Measurements from ENCODE around the gene AIFM1.

The AIFM1 gene

DNA sequence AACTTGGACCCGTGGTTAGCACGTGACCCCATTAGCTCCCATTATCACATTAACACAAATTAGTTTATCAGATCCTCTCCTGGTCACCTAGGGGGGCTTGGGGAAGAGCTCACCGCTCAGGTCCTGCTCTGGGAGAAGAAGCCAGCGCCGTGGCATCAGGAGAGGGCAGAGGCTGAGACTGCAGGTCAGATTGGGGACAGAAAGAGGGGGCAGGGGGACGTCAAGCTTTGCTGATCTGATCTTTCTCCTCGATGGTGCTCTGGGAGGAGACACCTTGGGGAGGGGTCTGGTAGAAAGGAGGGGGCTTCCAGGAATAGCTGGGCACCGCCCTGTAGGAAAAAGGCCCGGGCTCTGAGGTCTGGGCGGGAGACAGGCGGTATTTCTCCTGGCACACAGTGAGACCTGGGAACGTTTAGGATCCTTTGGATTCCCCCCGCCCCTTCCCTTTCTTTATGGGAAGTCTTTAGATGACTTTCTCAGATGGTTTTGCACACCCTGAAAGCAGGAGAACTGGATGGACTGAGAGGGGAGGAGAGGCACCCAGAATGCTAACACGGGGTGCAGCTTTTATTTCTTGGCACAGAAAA, 46.2 kb downstream of the AIFM1 start:
- DNase-seq (ENCODE audit: low read depth, low spot score), result no peak

DNA sequence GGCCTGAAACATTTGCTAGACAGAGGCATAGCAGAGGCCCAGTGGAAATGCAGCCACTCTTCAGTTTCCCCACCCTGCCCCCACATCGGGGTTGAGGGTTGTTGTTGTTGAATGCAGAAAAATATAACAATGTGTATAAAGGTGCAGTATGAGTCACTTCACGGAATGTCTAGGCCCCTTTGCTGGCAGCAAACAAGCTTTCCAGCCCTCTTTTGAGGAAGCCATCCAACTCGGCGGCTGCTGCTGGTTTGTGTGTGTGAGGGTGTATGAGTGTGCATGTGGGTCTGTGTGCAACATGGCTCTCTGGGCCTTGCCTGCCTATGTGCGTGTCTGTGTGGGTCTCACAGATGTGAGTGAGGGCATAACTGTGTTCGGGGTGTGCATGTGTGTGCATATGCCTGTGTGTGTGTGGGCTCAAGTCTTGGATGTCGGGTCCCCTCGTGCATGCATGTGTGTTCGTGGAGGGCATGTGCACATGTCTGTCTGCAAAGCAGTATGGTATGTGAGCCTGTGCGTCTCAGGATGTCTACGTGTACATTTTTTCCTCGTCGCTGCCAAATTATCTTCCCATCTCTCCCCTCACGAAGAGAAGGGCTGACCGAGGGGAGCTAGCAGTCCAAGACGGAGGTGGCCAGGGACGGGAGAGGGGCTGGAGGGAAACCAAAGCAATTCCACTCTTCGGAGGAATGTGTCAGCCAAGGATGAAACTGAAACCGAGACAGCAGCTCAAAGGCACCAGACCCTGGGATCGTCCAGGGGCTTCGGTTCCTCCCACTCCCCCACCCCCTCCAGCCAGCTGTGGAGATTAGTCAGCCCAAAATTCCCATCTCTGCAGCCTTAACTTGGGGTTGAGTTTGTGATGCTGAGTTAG, 47.0 kb downstream of the AIFM1 start:
- DNase-seq (ENCODE audit: low read depth, low spot score), result peak; percentile 89

DNA sequence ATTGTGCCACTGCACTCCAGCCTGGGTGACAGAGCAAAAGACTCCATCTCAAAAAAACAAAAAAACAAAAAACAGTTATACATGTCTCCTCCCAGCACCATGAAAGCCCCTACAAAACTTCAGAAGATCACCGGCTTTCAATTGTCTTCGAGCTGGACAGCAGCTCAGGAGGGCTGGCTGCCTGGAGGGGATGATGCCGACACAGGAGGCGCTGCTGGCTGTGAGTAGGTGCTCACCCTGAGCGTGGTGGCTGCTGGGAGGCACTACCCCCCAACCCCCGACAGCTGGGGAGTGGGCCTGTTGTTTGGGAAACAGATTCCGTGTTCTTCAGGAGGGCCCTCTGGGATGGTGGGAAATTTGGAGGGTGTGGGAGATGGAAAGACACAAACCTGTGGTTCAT, 48.5 kb downstream of the AIFM1 start:
- no peak for DNase-seq (ENCODE audit: low read depth, low spot score)

DNA sequence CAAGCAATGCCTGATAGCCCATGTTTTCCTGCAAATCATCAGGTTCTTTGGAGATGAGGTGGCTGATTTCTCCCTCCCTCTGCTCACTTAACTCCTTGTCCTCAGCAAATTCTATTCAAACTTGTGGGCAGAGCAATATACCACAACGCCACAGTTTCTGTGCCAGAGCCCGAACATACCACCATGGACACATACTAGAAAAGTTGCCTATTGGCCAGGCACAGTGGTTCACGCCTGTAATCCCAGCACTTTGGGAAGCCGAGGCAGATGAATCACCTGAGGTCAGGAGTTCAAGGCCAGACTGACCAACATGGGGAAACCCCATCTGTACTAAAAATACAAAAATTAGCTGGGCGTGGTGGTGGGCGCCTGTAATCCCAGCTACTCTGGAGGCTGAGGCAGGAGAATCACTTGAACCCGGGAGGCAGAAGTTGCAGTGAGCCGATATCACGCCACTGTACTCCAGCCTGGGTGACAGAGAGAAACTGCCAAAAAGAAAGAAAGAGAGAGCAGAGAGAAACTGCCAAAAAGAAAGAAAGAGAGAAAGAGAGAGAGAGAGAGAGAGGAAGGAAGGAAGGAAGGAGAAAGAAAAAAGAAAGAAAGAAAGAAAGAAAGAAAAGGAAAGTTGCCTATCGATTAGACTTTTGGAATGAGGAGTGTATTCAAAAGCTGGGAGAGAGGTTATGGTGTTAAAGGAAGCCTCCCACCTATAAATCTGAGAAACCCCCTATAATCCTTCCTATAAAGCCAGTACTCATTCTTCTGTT, 50.3 kb downstream of the AIFM1 start:
- peak; percentile 84 for DNase-seq (ENCODE audit: low read depth, low spot score)

DNA sequence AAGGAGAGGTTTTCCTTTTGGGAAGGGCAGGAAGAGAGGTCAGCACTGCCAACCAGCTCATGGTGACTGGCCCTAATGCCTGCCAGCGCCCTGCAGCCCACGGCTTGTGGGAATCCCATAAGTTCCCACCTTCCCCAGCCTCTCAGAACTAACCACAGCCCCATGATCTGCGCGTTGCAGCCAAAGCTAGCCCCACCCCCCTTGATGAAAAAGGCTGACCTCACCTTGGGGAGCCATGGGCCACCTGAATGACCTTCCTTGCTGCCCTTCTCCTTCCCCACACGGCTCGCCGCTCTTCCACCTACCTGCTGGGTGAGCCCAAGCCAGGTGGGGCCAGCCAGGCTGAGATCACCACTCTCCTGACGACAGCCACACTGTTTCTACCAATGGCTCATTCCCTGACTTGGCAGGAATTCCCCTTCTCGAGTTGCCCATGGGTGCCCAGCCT, 51.5 kb downstream of the AIFM1 start:
- no peak for DNase-seq (ENCODE audit: low read depth, low spot score)

DNA sequence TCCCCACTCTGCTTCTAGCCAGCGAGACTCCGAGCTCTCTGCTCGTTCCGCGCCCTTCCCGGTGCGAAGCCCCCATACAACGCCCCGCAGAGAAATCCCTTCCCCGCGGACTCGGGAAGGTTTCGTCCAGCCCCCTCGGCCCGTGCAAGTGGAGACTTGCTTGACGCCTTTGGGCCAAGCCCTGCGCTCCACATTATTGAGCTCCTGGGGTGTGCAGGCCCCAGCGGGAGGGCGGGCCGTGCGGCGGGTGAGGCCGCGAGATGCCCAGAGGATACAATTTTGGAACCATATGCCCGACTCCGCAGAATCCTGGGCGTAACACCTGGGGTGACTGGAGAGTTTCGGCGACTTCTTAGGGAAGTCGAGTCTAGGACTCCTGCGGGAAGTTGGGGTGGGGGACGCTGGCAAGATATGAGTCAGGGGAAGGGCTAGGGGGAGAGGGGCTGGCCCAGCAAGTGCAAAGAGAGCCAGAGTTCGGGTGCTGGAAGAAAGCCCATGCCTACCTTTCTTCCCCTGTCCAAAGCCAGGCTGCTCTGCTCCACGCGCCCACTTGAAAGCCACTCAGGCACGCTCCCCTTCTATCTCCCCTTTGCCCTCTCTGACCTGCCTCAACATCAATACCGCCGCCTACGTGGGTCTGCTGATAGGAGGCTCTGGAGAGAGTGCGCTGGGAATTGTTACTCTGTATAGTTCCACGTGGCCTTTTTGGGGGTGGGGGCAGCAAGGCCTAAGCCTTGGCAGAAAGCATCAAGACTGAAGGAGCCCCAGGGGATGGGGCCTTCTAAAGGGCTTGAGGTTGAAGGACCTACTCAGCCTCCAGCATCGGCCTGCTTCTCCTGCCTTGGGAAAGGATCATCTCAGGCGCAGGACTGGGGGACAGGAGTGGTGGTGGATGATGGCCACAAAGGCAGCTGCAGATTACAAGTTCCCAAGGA, 54.2 kb downstream of the AIFM1 start:
- DNase-seq (ENCODE audit: low read depth, low spot score), result no peak

DNA sequence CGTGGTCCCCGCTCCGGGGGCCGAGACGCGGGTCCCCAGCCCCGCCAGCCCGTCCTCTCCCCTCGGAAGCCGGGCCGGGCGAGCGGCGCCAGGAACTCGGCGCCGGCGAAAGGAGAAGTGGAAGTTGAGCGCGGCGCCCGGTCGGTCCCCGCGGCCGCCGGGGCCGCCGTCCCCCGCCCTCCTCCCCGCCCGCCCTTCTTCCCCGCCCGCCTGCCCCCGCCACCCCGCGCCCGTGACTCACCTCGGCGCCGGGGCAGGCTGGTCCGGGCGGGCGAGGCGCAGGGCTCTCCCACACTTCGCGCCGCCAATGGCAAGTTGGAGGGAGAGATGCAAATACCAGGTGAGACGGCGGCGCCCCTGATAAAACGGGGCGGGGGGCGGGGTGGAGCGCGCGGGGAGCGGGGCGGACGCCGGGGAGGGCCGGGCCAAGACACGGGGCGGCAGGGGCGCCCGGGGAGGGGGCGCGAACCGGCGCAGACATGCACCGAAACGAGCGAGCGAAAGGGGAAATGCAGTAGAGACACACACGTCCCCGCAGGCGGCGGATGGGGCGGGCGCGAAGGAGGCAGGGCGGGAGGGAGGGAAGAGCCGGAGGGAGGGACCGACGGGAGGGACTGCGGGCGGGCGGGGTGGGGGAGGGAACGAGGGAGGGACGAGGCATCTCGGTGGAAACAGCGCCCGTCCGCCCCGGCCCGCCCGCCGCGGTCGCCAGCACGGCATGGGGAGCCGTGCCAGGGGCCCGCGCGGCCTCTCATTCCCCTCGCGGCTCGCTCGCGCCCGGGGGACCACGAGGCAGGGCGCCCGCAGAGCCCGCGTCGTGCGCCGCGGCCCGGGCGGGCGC, 55.0 kb downstream of the AIFM1 start, which contains the start of gene ELF4:
Gene ELF4, minus strand, starts transcription at position 119 of the 841 bp plus-strand sequence. CDS start 29,167 bp downstream, outside the sequence.
- DNase-seq (ENCODE audit: low read depth, low spot score), result peak; percentile 69

DNA sequence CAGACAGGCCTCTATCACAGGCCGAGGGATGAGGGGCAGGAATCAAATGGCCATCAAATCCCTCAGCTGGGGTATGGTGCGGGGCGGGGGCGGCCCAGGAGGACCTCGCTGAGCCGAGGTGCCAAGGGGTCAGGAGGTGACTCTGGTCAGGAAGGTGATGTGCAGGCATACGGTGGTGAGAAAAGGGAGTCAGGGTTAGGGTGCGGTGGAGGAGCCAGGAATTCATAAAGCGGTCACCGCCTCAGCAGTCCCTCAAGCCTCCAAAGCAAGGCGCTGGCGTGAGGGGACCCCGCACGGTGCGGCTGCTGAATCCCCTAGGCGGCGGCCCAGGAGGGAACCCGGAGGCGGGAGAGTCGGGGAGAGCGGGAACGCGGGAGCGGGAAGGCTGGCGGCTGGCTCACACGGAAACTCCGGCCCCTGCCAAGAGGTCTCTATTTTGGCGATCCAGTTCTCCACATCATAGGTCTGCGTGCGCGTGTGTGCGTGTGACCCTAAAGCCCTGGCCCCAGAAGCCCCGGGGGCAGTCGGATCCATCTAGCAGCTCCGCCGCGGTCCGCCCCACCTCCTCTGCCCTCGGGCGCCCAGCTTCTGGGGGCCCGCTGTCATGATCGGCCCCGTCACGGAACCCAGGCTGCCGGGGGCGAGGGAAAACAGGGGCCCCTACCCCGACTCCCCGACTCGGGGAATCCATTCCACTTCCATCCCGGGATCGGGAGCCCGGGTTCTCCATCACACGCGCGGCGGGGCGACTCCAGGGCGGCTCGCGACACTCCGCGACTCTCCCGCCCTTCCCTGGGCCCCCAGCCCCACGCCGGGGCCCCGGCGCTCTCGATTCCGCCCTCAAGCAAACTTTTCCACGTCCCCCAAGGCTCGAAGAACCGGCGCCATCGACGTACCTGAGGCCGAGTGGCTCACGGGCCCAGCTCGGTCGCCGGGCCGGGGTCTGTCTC, 55.9 kb downstream of the AIFM1 start:
- DNase-seq (ENCODE audit: low read depth, low spot score), result no peak

DNA sequence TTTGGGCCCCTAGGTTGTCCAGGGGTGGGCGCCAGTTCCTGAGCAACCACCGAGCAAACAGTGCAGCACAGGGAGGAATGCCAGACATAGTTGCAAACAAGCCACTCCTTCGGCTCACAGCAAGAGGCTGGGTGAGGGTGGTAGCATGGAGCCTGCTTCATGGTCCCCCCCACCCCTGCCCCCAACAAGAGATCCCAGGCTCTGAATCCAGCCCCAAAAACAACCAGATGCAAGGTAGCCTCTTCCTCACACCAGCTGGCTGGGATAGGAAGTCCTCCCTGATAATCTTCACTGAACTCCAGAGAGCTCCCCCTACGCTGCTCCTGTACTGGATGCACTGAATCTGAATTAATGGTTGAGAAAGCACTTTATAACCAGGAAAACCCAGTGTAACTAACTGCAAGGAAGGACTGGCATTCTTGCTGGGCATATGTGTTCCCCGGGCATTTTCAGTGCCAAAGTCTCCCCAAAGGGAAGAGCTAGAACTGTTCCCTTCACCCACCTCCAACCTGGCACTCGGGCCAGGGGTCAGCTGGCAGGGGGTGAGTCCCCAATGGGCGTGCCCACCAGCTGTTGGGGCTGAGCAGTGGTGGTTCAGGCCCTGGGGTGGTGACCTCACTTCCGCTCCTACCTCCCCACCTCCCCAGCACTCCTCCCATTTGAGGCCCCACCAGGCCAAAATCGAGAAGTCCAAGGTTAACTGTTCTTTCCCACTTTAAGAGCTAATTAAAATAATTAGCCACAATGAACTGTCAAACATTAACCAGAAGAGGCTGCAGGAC, 56.8 kb downstream of the AIFM1 start:
- DNase-seq (ENCODE audit: low read depth, low spot score), result peak; percentile 55

DNA sequence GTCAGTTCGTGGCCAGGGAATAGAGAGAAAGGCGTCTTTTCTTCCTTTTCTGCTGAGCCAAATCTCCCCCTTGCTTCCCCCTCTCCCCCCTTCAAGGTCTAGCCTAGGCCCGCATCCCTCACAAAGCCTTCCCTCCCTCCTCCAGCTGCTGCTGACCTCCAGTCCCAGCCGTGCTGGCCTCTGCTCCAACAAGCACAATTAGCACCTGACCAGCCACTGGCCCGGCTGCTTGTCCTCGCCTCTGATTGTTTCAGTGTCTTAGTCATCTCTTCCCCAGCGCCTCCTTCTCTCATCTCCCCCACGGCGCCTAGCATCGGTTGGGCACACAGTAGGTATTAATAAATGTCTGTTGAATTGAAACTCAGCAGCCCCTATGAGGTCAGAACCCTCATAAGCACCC, 59.6 kb downstream of the AIFM1 start:
- no peak for DNase-seq (ENCODE audit: low read depth, low spot score)

DNA sequence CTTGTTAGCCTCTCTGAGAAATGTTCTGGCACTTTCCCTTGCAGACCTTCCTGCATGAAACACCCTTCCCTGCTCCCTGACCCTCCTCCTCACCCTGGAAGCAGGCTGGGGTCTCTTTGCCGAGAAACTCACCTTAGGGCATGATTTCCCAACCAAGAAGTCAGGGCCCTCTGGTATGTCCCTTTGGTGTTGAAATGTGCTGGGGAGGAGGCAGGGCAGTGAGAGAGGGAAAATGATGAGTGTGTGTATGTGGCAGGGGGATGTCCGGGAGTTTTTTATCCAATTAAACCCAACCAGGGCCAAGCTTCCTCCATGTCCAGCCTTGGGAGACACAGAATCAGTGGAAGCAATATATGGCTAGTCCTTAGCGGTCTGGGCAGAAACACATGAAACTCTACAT, 60.4 kb downstream of the AIFM1 start:
- DNase-seq (ENCODE audit: low read depth, low spot score), result no peak

DNA sequence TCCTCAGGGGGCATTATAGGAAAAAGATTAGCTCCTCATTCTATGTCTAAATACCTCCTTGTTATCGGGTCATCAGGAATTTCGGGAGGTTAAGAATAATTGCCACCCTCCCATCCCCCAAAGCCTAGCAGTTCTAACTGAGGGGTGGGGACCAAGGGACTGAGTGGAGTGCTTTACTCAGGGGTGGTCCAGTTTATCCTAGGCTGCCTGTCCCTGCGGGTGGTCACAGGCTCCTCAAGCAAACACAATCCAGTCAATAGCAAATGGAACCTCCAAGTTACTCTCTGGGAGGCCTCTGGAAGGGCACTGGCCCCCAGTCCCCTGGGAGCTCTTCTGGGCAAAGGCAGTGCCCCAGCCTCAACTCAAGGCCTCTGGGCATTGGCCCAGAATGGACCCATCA, 62.0 kb downstream of the AIFM1 start:
- DNase-seq (ENCODE audit: low read depth, low spot score), result no peak

DNA sequence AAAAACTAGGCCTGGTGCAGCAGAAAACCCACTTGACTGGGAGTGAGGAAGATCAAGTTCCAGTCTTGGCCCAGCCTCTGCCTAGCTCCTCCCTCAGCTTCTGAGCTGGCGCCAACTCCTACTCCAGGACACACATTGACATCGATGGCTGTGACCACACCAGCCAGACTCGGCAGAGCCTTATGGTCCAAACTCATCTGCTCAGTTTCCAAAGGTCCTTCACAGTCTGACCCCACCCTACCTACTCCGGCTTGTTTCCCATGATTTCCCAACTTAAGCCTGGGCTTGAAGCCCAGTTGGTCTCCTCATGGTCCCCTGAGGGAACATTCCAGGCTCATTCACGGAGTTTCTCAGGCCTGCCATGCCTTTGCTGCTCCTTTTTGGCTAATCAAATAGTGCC, 65.5 kb downstream of the AIFM1 start:
- DNase-seq (ENCODE audit: low read depth, low spot score), result no peak

DNA sequence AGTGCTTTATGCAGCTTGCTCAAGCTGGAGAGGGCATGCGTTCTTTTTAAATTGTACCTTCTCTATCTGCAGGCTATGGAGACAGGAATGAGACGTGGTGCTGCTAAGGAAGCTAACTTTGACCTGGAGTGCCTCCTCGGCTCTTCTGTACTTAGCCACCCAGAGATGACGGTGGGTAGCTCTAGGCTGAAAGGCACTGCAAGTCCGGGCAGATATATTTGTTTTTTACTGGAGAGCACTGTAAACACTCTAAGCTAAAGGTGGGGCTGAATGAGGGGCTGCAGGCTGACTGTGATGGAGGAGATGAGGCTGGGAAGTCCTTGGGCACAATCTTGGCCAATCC, 67.5 kb downstream of the AIFM1 start:
- no peak for DNase-seq (ENCODE audit: low read depth, low spot score)

DNA sequence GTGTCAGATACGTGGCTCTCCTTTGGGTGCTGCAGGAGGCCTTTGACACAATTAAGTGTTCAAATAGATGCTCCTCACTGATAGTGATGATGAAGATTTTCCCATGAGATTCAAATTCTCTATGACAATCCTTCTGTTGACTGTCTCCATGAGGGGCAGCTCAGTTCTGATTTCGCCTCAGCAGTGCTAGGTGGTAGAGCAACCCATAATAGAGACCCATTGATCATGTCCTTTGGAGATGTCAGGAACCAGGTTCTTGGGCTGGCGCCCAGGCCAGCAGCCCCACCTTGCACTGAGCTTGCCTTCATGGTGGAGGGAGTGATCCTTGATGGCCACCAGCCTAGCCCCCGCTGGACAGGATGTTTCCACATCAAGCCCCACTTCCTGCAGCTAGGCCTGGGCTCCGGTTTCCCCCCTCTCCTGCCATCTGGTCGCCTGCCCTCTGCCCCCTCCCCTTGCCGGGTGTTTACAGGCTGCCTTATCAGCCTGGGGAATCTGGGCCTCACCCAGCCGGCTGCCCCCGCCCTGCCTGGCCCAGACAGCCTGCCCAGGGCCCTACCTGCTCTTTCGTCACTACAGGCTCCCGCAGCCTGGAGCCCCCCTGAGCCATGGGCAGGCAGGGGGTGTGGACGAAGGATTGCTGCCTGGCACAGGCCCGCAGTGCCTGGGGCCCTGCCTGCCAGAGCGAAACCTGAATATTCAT, 68.0 kb downstream of the AIFM1 start:
- DNase-seq (ENCODE audit: low read depth, low spot score), result no peak

DNA sequence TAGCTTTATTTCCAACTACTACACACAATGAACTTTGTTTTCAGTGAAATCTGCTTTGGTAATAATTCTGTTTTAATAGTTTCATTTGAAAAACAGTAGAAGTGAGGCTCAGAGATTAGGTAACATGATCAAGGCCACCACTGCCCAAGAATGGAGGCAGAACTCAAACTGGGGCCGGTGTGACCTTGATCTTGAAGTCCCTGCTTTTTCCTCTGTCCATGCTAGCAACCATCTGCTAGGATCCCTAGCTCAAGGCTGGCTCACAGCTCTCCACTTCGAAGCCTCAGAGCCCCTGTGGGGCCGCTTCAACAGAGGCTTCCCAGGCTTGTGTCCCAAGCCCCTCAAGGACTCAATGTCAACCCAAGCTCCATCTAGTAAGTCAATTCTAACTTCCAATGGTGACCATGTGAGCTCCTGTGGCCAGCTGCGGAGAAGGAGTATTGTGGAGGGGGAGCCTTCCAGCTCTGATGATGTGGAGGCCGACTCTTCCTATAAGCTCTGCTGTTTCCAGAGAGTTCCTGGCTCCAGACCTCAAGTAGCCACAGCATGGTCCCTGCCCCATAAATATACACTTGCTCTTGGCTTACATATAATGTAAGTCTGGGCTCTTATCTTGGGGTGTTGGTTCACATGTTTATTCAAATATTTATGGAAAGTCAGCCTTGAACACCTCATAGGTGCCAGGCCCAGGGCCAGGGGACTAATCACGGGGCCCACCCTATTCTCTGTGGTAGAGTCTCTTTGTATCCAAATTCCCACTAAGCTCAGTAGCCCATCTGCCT, 70.2 kb downstream of the AIFM1 start:
- DNase-seq (ENCODE audit: low read depth, low spot score), result no peak

DNA sequence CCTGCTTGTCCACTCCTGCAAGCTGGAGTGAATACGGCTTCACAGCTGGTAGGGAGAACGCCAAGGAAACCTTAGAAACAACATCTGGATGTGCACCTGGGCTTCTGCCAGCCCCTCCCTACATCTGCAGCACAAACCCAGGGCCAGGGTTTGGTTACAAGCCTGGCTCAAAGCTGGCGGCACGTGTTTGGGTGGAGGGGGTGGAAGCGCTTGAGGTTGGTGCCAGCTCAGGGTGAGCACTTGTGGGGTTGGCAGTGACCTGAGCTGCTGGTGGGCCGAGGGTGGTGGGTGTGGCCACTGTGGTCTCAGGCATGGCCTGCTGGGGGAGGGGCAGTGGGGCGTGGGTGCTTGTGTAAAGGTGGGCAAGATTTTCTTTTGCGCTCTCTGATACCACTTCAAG, 70.9 kb downstream of the AIFM1 start:
- no peak for DNase-seq (ENCODE audit: low read depth, low spot score)

Measured in astrocyte of the hippocampus (primary cell).